CD4-positive, alpha-beta T cell (primary cell): Measurements from ENCODE around the gene TMEM52. TPM values are rescaled to one million over a fixed set of nuclear protein-coding genes. Genes with fewer than 3 reads are reported as not detected.

Experiments used
- ATAC-seq: fragments of 200-7000 bp; cut with Tn5 transposase; one replicate; pipeline ENCODE4 v1.10.0; 2022; ENCODE audit warnings: mild to moderate bottlenecking; ENCODE audit not compliant: poor library complexity
- CTCF ChIA-PET: fragments of 350-600 bp; sonication (Branson Sonifier 250); formaldehyde crosslinking; loops from one replicate; lab custom pipeline; 2021; ENCODE audit warnings: antibody characterized with exemption, inconsistent platforms; lab: Charles Lee
- POLR2A ChIA-PET: fragments of 350-600 bp; sonication (Branson Sonifier 250); formaldehyde crosslinking; loops from one replicate; lab custom pipeline; 2021; ENCODE audit warnings: antibody characterized with exemption, inconsistent platforms; lab: Charles Lee
- DNase-seq, 14 experiments: peaks; one replicate each; pipeline ENCODE4 v3.0.0-alpha.2; 2013 to 2020; ENCODE audit warnings: mixed read lengths in 2 of 14
- H3K27ac ChIP-seq, 2 donors: one replicate each; pipeline versions ENCODE4 v1.5.1 to v1.7.0; 2013; ENCODE audit warnings: low read length in 2 of 2, low read depth in 1 of 2, mild to moderate bottlenecking in 1 of 2
- H3K27me3 ChIP-seq, 2 experiments: 1 replicate in 1 of 2; 2 replicates in 1 of 2; pipeline versions ENCODE4 v1.6.1 to v1.7.0; 2013; ENCODE audit warnings: low read length in 2 of 2, control low read depth in 1 of 2, mild to moderate bottlenecking in 1 of 2, moderate library complexity in 1 of 2; ENCODE audit not compliant: insufficient read depth in 2 of 2, control insufficient read depth in 1 of 2
- H3K36me3 ChIP-seq: one replicate; pipeline ENCODE4 v1.6.1; 2013; ENCODE audit warnings: low read length, control low read depth; ENCODE audit not compliant: insufficient read depth
- H3K4me1 ChIP-seq: one replicate; pipeline ENCODE4 v1.6.1; 2013; ENCODE audit warnings: low read length, control low read depth; ENCODE audit not compliant: insufficient read depth
- H3K4me3 ChIP-seq: one replicate; pipeline ENCODE4 v1.5.1; 2013; ENCODE audit warnings: mild to moderate bottlenecking, low read length, moderate library complexity
- H3K9me3 ChIP-seq, 2 experiments: 1 replicate in 1 of 2; 2 replicates in 1 of 2; pipeline versions ENCODE4 v1.6.1 to v1.7.0; 2013; ENCODE audit warnings: low read length in 2 of 2, mild to moderate bottlenecking in 2 of 2, control low read depth in 1 of 2, moderate library complexity in 1 of 2; ENCODE audit not compliant: control insufficient read depth in 1 of 2, insufficient read depth in 1 of 2
- H3K27ac Mint-ChIP-seq: one replicate; pipeline ENCODE4 v1.8.0; 2020; ENCODE audit warnings: mixed read lengths
- H3K27me3 Mint-ChIP-seq: one replicate; pipeline ENCODE4 v1.8.0; 2021; ENCODE audit warnings: mixed read lengths
- H3K36me3 Mint-ChIP-seq: one replicate; pipeline ENCODE4 v1.8.0; 2021; ENCODE audit warnings: low read depth, mixed read lengths
- H3K4me1 Mint-ChIP-seq: one replicate; pipeline ENCODE4 v1.8.0; 2021; ENCODE audit warnings: low read depth, mixed read lengths
- H3K4me3 Mint-ChIP-seq: one replicate; pipeline ENCODE4 v1.8.0; 2020; ENCODE audit warnings: mild to moderate bottlenecking, mixed read lengths
- H3K9me3 Mint-ChIP-seq: one replicate; pipeline ENCODE4 v1.8.0; 2020; ENCODE audit warnings: mixed read lengths
- intact Hi-C, 2 experiments: fragments of 100-400 bp; cut with DNase I in 1 of 2; cut with micrococcal nuclease in 1 of 2; formaldehyde crosslinking; loops; one replicate each; pipeline versions ENCODE4 v1.15.1 to v1.9.0; 2023 to 2025; cut with DNase I, micrococcal nuclease
- total RNA-seq, 174 experiments: library from RNA in 2 of 174; stranded (reverse) in 2 of 174; gene quantifications; one replicate each; pipeline ENCODE4 v1.2.3 and lab custom pipeline; 2021 to 2026
- TF ChIP-seq, protein P1 (sequence below): fragments of 200-600 bp; IDR thresholded peaks from one replicate; pipeline ENCODE4 v1.8.0; 2022; ENCODE audit warnings: antibody characterized with exemption, mild to moderate bottlenecking

Gene TMEM52
- total RNA-seq, 2 experiments from 2014 or later = 0.49 to 1.9 TPM

DNA sequence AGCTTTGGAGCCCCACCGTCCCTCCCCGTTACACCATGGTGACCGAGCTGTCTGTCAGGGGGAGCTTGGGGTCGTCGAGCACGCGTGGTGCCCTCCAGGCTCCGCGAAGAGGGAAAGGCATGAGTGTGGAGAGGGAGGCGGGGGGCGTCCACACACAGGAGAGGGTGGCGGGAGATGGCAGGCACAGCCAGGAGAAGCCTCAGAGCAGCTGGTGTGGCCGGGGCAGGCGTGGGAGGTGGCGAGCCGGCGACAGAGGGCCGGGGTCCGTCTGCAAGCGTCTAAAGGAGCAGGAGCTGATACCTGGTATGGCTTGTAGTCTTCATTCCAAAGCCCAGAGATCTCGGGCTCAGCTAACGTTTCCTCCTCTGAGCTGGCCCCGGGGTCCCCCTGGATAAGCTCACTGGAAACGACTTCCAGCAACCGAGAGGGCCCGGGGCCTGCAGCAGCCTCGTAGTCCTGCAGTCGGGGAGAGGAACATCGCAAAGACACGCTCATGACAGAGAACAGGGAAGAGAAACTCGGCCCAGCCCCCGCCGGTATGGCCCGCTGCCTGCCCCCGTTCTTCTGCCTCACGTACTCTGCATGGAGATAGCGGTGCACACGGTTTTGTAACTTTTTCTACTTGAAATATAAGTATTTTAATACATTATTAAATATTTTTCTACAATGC lies 47.1 kb upstream of the TMEM52 start:
- no peak for ATAC-seq
- no peak for DNase-seq
- intact Hi-C loops = no loop called here
- Histone ChIP-seq H3K27me3 (peaks cover 4% of the 10 kb centered on the region in 2 experiments), H3K9me3 (peaks cover 0 to 16% of the 10 kb centered on the region in 2 experiments), H3K4me1 (no peaks in the 10 kb centered on the region), H3K27ac (no peak overlapping the region), H3K36me3 (no peaks in the 10 kb centered on the region), H3K4me3 (no peak overlapping the region)
- Mint-ChIP-seq H3K27ac (no peak overlapping the region), H3K36me3 (no peaks in the 10 kb centered on the region), H3K27me3 (no peaks in the 10 kb centered on the region), H3K4me1 (no peaks in the 10 kb centered on the region), H3K4me3 (no peak overlapping the region), H3K9me3 (no peaks in the 10 kb centered on the region)
- TF ChIP-seq, protein P1, sequence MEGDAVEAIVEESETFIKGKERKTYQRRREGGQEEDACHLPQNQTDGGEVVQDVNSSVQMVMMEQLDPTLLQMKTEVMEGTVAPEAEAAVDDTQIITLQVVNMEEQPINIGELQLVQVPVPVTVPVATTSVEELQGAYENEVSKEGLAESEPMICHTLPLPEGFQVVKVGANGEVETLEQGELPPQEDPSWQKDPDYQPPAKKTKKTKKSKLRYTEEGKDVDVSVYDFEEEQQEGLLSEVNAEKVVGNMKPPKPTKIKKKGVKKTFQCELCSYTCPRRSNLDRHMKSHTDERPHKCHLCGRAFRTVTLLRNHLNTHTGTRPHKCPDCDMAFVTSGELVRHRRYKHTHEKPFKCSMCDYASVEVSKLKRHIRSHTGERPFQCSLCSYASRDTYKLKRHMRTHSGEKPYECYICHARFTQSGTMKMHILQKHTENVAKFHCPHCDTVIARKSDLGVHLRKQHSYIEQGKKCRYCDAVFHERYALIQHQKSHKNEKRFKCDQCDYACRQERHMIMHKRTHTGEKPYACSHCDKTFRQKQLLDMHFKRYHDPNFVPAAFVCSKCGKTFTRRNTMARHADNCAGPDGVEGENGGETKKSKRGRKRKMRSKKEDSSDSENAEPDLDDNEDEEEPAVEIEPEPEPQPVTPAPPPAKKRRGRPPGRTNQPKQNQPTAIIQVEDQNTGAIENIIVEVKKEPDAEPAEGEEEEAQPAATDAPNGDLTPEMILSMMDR = no peak
- ChIA-PET CTCF (no interaction called here), POLR2A (no interaction called here)

DNA sequence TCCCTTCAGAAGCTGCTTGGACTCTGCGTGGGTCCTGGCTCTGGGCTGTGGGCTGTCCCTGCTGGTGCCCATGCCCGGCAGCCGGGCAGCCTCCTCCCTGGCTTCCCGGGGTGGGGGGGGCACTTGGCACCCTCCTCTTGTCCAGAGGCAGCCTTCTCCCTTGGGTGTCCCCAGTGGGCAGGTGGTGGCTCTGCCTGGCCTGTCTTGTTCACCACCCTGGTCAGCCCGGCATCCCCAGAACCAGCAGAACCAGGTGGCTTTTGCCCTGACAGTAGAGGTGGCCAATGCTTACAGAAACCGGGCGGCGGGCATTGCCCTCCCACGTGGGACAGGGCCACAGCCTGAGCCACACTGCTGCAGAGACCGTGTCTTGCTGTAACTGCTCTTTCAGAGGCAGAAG lies 46.5 kb upstream of the TMEM52 start:
- no peak overlapping the region for H3K27ac Mint-ChIP-seq
- Histone ChIP-seq H3K4me3 (no peak overlapping the region), H3K9me3 (peaks cover 0 to 11% of the 10 kb centered on the region in 2 experiments), H3K27me3 (peaks cover 6 to 7% of the 10 kb centered on the region in 2 experiments), H3K4me1 (no peaks in the 10 kb centered on the region), H3K27ac (no peak overlapping the region), H3K36me3 (no peaks in the 10 kb centered on the region)
- H3K27me3 Mint-ChIP-seq = peaks cover 6% of the 10 kb centered on the region
- no peaks in the 10 kb centered on the region for H3K9me3 Mint-ChIP-seq
- CTCF ChIA-PET = no interaction called here
- ATAC-seq (no peak), DNase-seq (no peak)
- H3K4me1 Mint-ChIP-seq = no peaks in the 10 kb centered on the region
- POLR2A ChIA-PET = no interaction called here
- TF ChIP-seq, protein P1 = no peak
- H3K36me3 Mint-ChIP-seq = no peaks in the 10 kb centered on the region
- intact Hi-C loops = no loop called here
- no peak overlapping the region for H3K4me3 Mint-ChIP-seq

DNA sequence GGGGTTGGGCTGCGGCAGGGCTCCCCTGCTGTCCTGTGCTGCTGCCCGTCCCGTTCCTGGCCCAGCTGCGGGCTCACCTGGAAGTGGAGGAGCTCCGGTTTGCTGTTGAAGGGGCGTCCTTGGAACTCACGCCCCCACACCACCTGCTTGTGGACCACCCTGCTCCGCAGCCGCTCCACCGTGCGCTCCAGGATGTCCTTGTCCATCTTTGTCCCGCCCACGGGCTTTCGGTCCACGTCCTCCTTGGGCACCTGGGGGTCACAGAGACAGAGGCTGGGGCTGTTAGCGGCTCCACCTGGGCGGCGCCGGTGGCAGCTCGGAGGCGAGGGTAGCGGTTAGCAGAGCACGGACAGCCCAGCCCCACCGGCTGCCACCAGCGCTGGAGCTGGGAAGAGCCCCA lies 45.7 kb upstream of the TMEM52 start:
- Mint-ChIP-seq H3K4me1 (no peaks in the 10 kb centered on the region), H3K9me3 (no peaks in the 10 kb centered on the region), H3K36me3 (no peaks in the 10 kb centered on the region), H3K27ac (no peak overlapping the region), H3K4me3 (no peak overlapping the region), H3K27me3 (peaks cover 11% of the 10 kb centered on the region)
- H3K36me3 ChIP-seq = no peaks in the 10 kb centered on the region
- peaks cover 5% of the 10 kb centered on the region for H3K4me1 ChIP-seq
- intact Hi-C loops = no loop called here
- peaks cover 14% of the 10 kb centered on the region in 2 experiments for H3K27me3 ChIP-seq
- no peak for DNase-seq
- POLR2A ChIA-PET = no interaction called here
- peaks cover 0 to 4% of the 10 kb centered on the region in 2 experiments for H3K9me3 ChIP-seq
- no peak overlapping the region for H3K4me3 ChIP-seq
- CTCF ChIA-PET = no interaction called here
- TF ChIP-seq, protein P1 = no peak
- H3K27ac ChIP-seq = no peak overlapping the region
- ATAC-seq = no peak
